ENCODE data around the gene CAPZA2. TPM values are rescaled to one million over a fixed set of nuclear protein-coding genes. Genes with fewer than 3 reads are reported as not detected.
A peak's percentile ranks its signal among the peaks of the same experiment; 100 is the strongest.

The CAPZA2 gene
- total RNA-seq, 1 experiment from 2014 or later: 153 TPM

- peak; percentile 81; the same call in 1 of the 2 replicates for TF ChIP-seq ARID4B (CRISPR knock-in tag; IDR thresholded peaks at IDR 0.05; ENCODE audit: borderline replicate concordance)
- TF ChIP-seq EMX1 (CRISPR knock-in tag; IDR thresholded peaks at IDR 0.05): no peak
- TF ChIP-seq GRHL2 (CRISPR knock-in tag; IDR thresholded peaks at IDR 0.05; ENCODE audit: insufficient replicate concordance, severe bottlenecking): no peak
- TF ChIP-seq MXD4 (CRISPR knock-in tag; IDR thresholded peaks at IDR 0.05; ENCODE audit: borderline replicate concordance): no peak
- peak; percentile 48 for TF ChIP-seq SP1 (CRISPR knock-in tag; conservative IDR thresholded peaks at IDR 0.05)
- no peak for TF ChIP-seq ATF2 (CRISPR knock-in tag; IDR thresholded peaks at IDR 0.05; ENCODE audit: borderline replicate concordance, low read depth)
- no peak for TF ChIP-seq ELF4 (CRISPR knock-in tag; IDR thresholded peaks at IDR 0.05; ENCODE audit: low read depth)
- no peak for TF ChIP-seq ZSCAN18 (CRISPR knock-in tag; IDR thresholded peaks at IDR 0.05)
- no peak for TF ChIP-seq HMGA2 (CRISPR knock-in tag; IDR thresholded peaks at IDR 0.05)
- TF ChIP-seq, protein P1, sequence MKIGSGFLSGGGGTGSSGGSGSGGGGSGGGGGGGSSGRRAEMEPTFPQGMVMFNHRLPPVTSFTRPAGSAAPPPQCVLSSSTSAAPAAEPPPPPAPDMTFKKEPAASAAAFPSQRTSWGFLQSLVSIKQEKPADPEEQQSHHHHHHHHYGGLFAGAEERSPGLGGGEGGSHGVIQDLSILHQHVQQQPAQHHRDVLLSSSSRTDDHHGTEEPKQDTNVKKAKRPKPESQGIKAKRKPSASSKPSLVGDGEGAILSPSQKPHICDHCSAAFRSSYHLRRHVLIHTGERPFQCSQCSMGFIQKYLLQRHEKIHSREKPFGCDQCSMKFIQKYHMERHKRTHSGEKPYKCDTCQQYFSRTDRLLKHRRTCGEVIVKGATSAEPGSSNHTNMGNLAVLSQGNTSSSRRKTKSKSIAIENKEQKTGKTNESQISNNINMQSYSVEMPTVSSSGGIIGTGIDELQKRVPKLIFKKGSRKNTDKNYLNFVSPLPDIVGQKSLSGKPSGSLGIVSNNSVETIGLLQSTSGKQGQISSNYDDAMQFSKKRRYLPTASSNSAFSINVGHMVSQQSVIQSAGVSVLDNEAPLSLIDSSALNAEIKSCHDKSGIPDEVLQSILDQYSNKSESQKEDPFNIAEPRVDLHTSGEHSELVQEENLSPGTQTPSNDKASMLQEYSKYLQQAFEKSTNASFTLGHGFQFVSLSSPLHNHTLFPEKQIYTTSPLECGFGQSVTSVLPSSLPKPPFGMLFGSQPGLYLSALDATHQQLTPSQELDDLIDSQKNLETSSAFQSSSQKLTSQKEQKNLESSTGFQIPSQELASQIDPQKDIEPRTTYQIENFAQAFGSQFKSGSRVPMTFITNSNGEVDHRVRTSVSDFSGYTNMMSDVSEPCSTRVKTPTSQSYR (CRISPR knock-in tag; IDR thresholded peaks at IDR 0.05): no peak
- 0 out of 2 replicates have a peak, but pooled peaks have one; percentile 42 for TF ChIP-seq ZNF317 (CRISPR knock-in tag; IDR thresholded peaks at IDR 0.05; ENCODE audit: borderline replicate concordance, low read depth)
- TF ChIP-seq, protein P2, sequence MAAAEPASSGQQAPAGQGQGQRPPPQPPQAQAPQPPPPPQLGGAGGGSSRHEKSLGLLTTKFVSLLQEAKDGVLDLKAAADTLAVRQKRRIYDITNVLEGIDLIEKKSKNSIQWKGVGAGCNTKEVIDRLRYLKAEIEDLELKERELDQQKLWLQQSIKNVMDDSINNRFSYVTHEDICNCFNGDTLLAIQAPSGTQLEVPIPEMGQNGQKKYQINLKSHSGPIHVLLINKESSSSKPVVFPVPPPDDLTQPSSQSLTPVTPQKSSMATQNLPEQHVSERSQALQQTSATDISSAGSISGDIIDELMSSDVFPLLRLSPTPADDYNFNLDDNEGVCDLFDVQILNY (CRISPR knock-in tag; IDR thresholded peaks at IDR 0.05): peak; percentile 81
- TF ChIP-seq OVOL2 (CRISPR knock-in tag; IDR thresholded peaks at IDR 0.05; ENCODE audit: borderline replicate concordance): no peak
- no peak for TF ChIP-seq SMAD3 (CRISPR knock-in tag; IDR thresholded peaks at IDR 0.05; ENCODE audit: borderline replicate concordance)
- TF ChIP-seq ZNF219 (CRISPR knock-in tag; IDR thresholded peaks at IDR 0.05; ENCODE audit: borderline replicate concordance): peak; percentile 46; the same call in 1 of the 2 replicates
- TF ChIP-seq, protein P3, sequence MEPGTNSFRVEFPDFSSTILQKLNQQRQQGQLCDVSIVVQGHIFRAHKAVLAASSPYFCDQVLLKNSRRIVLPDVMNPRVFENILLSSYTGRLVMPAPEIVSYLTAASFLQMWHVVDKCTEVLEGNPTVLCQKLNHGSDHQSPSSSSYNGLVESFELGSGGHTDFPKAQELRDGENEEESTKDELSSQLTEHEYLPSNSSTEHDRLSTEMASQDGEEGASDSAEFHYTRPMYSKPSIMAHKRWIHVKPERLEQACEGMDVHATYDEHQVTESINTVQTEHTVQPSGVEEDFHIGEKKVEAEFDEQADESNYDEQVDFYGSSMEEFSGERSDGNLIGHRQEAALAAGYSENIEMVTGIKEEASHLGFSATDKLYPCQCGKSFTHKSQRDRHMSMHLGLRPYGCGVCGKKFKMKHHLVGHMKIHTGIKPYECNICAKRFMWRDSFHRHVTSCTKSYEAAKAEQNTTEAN (CRISPR knock-in tag; IDR thresholded peaks at IDR 0.05): 0 out of 2 replicates have a peak, but pooled peaks have one; percentile 30
- no peak for TF ChIP-seq ESRRA (CRISPR knock-in tag; IDR thresholded peaks at IDR 0.05; ENCODE audit: borderline replicate concordance)
- TF ChIP-seq, protein P4, sequence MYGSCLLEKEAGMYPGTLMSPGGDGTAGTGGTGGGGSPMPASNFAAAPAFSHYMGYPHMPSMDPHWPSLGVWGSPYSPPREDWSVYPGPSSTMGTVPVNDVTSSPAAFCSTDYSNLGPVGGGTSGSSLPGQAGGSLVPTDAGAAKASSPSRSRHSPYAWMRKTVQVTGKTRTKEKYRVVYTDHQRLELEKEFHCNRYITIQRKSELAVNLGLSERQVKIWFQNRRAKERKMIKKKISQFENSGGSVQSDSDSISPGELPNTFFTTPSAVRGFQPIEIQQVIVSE (CRISPR knock-in tag; IDR thresholded peaks at IDR 0.05; ENCODE audit: borderline replicate concordance): no peak
- no peak for TF ChIP-seq SOX15 (CRISPR knock-in tag; IDR thresholded peaks at IDR 0.05)
- TF ChIP-seq USF1 (CRISPR knock-in tag; IDR thresholded peaks at IDR 0.05): peak; percentile 81
- TF ChIP-seq, protein P5, sequence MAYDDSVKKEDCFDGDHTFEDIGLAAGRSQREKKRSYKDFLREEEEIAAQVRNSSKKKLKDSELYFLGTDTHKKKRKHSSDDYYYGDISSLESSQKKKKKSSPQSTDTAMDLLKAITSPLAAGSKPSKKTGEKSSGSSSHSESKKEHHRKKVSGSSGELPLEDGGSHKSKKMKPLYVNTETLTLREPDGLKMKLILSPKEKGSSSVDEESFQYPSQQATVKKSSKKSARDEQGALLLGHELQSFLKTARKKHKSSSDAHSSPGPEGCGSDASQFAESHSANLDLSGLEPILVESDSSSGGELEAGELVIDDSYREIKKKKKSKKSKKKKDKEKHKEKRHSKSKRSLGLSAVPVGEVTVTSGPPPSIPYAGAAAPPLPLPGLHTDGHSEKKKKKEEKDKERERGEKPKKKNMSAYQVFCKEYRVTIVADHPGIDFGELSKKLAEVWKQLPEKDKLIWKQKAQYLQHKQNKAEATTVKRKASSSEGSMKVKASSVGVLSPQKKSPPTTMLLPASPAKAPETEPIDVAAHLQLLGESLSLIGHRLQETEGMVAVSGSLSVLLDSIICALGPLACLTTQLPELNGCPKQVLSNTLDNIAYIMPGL (CRISPR knock-in tag; IDR thresholded peaks at IDR 0.05): peak; percentile 93
- peak; percentile 47; the same call in 1 of the 2 replicates for TF ChIP-seq FOXK1 (CRISPR knock-in tag; IDR thresholded peaks at IDR 0.05)
Measured at GRCh38 chr7:116862234-116862950, at the start of gene CAPZA2 (continued).

All from WTC11 (cell line).